KMS-11 (cell line): ENCODE data around the gene UCP3.

Experiments
- H2AFZ ChIP-seq: fragments of 200-600 bp; sonication (generic); 2 replicates; pipeline ENCODE4 v1.6.1; 2016; ENCODE audit warnings: antibody characterized with exemption, mixed run types, low read depth
- H3K27ac ChIP-seq: fragments of 200-600 bp; sonication (generic); 2 replicates; pipeline ENCODE4 v1.6.1; 2016; ENCODE audit warnings: mild to moderate bottlenecking, mixed run types
- H3K27me3 ChIP-seq: fragments of 200-600 bp; sonication (generic); 2 replicates; pipeline ENCODE4 v1.6.1; 2017; ENCODE audit warnings: mild to moderate bottlenecking, low read depth, mixed run types, moderate library complexity; ENCODE audit not compliant: insufficient read depth
- H3K36me3 ChIP-seq: fragments of 200-600 bp; sonication (generic); 2 replicates; pipeline ENCODE4 v1.6.1; 2017; ENCODE audit warnings: mild to moderate bottlenecking, mixed run types; ENCODE audit not compliant: insufficient read depth
- H3K4me1 ChIP-seq: fragments of 200-600 bp; sonication (generic); 2 replicates; pipeline ENCODE4 v1.6.1; 2016; ENCODE audit warnings: mild to moderate bottlenecking, low read depth, mixed run types; ENCODE audit not compliant: poor library complexity, severe bottlenecking
- H3K4me2 ChIP-seq: fragments of 200-600 bp; sonication (generic); 2 replicates; pipeline ENCODE4 v1.7.0; 2016; ENCODE audit warnings: mild to moderate bottlenecking, mixed run types
- H3K4me3 ChIP-seq: fragments of 200-600 bp; sonication (generic); IDR thresholded peaks from 2 replicates; pipeline ENCODE4 v1.6.1; 2017; ENCODE audit warnings: low read depth, low read length, mixed read lengths; ENCODE audit not compliant: insufficient read depth
- H3K79me2 ChIP-seq: fragments of 200-600 bp; sonication (generic); 2 replicates; pipeline ENCODE4 v1.6.1; 2016; ENCODE audit warnings: low read depth, mixed run types; ENCODE audit not compliant: insufficient read depth
- H3K9ac ChIP-seq: fragments of 200-600 bp; sonication (generic); 2 replicates; pipeline ENCODE4 v1.6.1; 2016; ENCODE audit warnings: mild to moderate bottlenecking, mixed run types
- H4K20me1 ChIP-seq: fragments of 200-600 bp; sonication (generic); 2 replicates; pipeline ENCODE4 v1.6.1; 2016; ENCODE audit warnings: mild to moderate bottlenecking, mixed run types; ENCODE audit not compliant: insufficient read depth
- CTCF ChIP-seq: fragments of 200-600 bp; sonication (generic); conservative IDR thresholded peaks from 2 replicates; pipeline ENCODE4 v1.6.1; 2017; ENCODE audit warnings: low read depth, mild to moderate bottlenecking, antibody characterized with exemption, low read length, moderate library complexity, mixed read lengths

Gene UCP3

GRCh38 chr11:74000307-74001133 is 8.4 kb downstream of the UCP3 start:
- TF ChIP-seq CTCF = no peak
- H4K20me1 ChIP-seq = no peaks in the 10 kb centered on the region
- no peak overlapping the region for H3K4me3 ChIP-seq
- no peaks in the 10 kb centered on the region for H3K36me3 ChIP-seq
- H3K9ac ChIP-seq = no peak overlapping the region
- no peak overlapping the region for H3K27ac ChIP-seq
- H3K79me2 ChIP-seq = no peaks in the 10 kb centered on the region
- H3K4me2 ChIP-seq = no peak overlapping the region
- peaks cover 4% of the 10 kb centered on the region for H3K4me1 ChIP-seq
- H2AFZ ChIP-seq = no peak overlapping the region
- H3K27me3 ChIP-seq = no peaks in the 10 kb centered on the region

GRCh38 chr11:73999581-74000306 is 9.1 kb downstream of the UCP3 start:
- Histone ChIP-seq H3K4me2 (no peak overlapping the region), H3K4me1 (peaks cover 4% of the 10 kb centered on the region), H3K36me3 (no peaks in the 10 kb centered on the region), H3K27me3 (no peaks in the 10 kb centered on the region), H3K79me2 (no peaks in the 10 kb centered on the region), H2AFZ (no peak overlapping the region), H4K20me1 (no peaks in the 10 kb centered on the region), H3K27ac (no peak overlapping the region), H3K9ac (no peak overlapping the region), H3K4me3 (no peak overlapping the region)
- no peak for TF ChIP-seq CTCF

DNA sequence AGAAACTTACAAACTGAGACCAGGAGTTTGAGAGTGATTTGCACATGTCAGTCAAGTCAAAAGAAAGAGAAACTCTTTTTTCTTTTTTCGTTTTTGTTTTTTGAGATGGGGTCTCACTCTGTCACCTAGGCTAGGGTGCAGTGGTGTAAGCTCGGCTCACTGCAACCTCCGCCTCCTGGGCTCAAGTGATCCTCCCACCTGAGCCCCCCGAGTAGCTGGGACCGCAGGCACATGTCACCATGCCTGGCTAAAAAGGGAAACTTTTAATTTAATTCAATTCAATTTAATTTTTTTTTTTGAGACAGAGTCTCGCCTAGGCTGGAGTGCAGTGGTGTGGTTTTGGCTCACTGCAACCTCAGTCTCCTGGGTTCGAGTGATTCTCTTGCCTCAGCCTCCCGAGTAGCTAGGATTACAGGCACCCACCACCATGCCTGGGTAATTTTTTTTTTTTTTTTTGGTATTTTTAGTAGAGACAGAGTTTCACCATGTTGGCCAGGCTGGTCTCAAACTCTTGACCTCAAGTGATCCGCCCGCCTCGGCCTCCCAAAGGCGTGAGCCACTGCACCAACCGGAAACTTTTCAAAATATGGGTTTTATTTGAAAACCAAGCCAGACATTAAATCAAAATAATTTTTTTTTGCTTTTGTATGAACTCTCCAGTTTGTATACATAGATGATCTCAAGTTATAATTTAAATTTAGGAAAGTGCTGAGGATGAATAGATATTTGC is 9.9 kb downstream of the UCP3 start:
- TF ChIP-seq CTCF = no peak
- H4K20me1 ChIP-seq = no peaks in the 10 kb centered on the region
- H3K4me2 ChIP-seq = no peak overlapping the region
- H3K9ac ChIP-seq = no peak overlapping the region
- H3K27ac ChIP-seq = no peak overlapping the region
- no peaks in the 10 kb centered on the region for H3K36me3 ChIP-seq
- H3K79me2 ChIP-seq = no peaks in the 10 kb centered on the region
- peaks cover 4% of the 10 kb centered on the region for H3K4me1 ChIP-seq
- no peaks in the 10 kb centered on the region for H3K27me3 ChIP-seq
- H3K4me3 ChIP-seq = no peak overlapping the region
- no peak overlapping the region for H2AFZ ChIP-seq

DNA sequence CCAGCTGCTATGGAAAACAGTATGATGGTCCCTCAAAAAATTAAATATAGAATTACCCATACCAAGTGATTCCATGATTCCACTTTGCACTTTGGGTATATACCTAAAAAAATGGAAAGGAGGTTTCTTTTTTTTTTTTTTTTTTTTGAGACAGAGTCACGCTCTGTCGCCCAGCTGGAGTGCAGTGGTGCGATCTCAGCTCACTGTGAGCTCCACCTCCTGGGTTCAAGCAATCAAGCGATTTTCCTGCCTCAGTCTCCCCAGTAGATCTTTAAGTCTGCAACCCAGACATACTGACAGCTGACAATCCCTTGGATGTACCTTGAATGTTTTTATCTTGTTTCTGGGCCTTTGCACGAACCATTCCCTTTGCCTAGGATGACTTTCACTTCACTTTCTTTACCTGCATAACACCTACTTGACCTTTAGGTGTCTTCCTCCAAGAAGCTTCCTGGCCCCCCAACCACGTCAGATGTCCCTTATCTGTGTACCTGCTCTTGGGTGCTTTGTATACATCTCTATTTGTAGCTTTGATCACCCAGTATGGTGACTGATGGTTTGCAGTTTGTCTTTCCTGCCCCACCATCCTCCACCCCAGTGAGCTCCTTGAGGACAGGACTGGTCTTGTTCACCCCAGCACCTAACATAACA is 11.6 kb downstream of the UCP3 start:
- H3K36me3 ChIP-seq = no peaks in the 10 kb centered on the region
- no peak overlapping the region for H3K27ac ChIP-seq
- no peak overlapping the region for H3K9ac ChIP-seq
- H3K4me2 ChIP-seq = no peak overlapping the region
- no peak overlapping the region for H2AFZ ChIP-seq
- peaks cover 4% of the 10 kb centered on the region for H3K4me1 ChIP-seq
- no peak for TF ChIP-seq CTCF
- H4K20me1 ChIP-seq = no peaks in the 10 kb centered on the region
- H3K4me3 ChIP-seq = no peak overlapping the region
- H3K79me2 ChIP-seq = no peaks in the 10 kb centered on the region
- no peaks in the 10 kb centered on the region for H3K27me3 ChIP-seq
